OCI-LY1 (cell line): Measurements from ENCODE around the gene B4GALT2.

Source experiments
- EZH2 ChIP-seq: fragments of 200-600 bp; sonication (generic), shearing (Covaris generic); IDR thresholded peaks from 2 replicates; pipeline ENCODE4 v1.8.0; 2017; ENCODE audit warnings: borderline replicate concordance, mixed run types, mild to moderate bottlenecking, antibody characterized with exemption, low read length, moderate library complexity, mixed read lengths
- TF ChIP-seq, protein P1 (sequence below): fragments of 200-600 bp; sonication (generic), shearing (Covaris generic); IDR thresholded peaks from 2 replicates; pipeline ENCODE4 v1.5.1; 2017; ENCODE audit warnings: mild to moderate bottlenecking, antibody characterized with exemption, low read length, moderate library complexity, mixed read lengths

DNA sequence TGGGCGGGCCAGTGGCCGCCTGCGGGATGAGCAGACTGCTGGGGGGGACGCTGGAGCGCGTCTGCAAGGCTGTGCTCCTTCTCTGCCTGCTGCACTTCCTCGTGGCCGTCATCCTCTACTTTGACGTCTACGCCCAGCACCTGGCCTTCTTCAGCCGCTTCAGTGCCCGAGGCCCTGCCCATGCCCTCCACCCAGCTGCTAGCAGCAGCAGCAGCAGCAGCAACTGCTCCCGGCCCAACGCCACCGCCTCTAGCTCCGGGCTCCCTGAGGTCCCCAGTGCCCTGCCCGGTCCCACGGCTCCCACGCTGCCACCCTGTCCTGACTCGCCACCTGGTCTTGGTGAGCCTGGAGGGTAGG lies 2.1 kb downstream of the B4GALT2 start:
- TF ChIP-seq, protein P1, sequence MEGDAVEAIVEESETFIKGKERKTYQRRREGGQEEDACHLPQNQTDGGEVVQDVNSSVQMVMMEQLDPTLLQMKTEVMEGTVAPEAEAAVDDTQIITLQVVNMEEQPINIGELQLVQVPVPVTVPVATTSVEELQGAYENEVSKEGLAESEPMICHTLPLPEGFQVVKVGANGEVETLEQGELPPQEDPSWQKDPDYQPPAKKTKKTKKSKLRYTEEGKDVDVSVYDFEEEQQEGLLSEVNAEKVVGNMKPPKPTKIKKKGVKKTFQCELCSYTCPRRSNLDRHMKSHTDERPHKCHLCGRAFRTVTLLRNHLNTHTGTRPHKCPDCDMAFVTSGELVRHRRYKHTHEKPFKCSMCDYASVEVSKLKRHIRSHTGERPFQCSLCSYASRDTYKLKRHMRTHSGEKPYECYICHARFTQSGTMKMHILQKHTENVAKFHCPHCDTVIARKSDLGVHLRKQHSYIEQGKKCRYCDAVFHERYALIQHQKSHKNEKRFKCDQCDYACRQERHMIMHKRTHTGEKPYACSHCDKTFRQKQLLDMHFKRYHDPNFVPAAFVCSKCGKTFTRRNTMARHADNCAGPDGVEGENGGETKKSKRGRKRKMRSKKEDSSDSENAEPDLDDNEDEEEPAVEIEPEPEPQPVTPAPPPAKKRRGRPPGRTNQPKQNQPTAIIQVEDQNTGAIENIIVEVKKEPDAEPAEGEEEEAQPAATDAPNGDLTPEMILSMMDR = no peak
- TF ChIP-seq EZH2 = no peak
